IMR-90 (cell line): ENCODE measurements around the gene PI4KA. TPM values are rescaled to one million over a fixed set of nuclear protein-coding genes. Genes with fewer than 3 reads are reported as not detected.
"Not testable (repeated sequence)": the region's sequence is repeated elsewhere in the genome, so short reads cannot be mapped to it uniquely, and the experiment has no call there.

ENCODE experiments used
- ATAC-seq: fragments of 200-7000 bp; cut with Tn5 transposase; 2 replicates; pipeline ENCODE4 v1.9.1; 2020; ENCODE audit warnings: low read depth, mild to moderate bottlenecking, moderate library complexity
- BruUV-seq: library from RNA; stranded (reverse); fragments of 400-500 nt; replicated peaks from 2 replicates; lab custom pipeline; 2021; lab: Mats Ljungman, UMichigan
- CTCF ChIA-PET: fragments of 300-600 bp; formaldehyde crosslinking; extraction: SDS; loops from one replicate; lab custom pipeline; 2021; ENCODE audit warnings: antibody characterized with exemption; lab: Yijun Ruan, JAX
- POLR2A ChIA-PET: fragments of 300-600 bp; sonication (Branson Sonifier 250); formaldehyde crosslinking; loops from one replicate; lab custom pipeline; 2022; ENCODE audit warnings: antibody characterized with exemption; ENCODE audit not compliant: unreplicated experiment; lab: Charles Lee
- DNase-seq: peaks from one replicate; pipeline ENCODE4 v3.0.0; 2013
- H2AFZ ChIP-seq: replicated peaks from 2 replicates; pipeline ENCODE3; 2013; ENCODE audit warnings: low read length, mild to moderate bottlenecking; ENCODE audit not compliant: poor library complexity
- H2AK5ac ChIP-seq: 2 replicates; pipeline ENCODE4 v1.6.1; 2013; ENCODE audit warnings: low read depth, low read length, inconsistent platforms
- H2AK9ac ChIP-seq: replicated peaks from 2 replicates; pipeline ENCODE3; 2013; ENCODE audit warnings: mild to moderate bottlenecking, low read depth, low read length, moderate library complexity; ENCODE audit not compliant: poor library complexity
- H2BK120ac ChIP-seq: 2 replicates; pipeline ENCODE4 v1.6.1; 2013; ENCODE audit warnings: low read depth, low read length, inconsistent platforms
- H2BK15ac ChIP-seq: 3 replicates; pipeline ENCODE4 v1.6.1; 2013; ENCODE audit warnings: low read depth, low read length, inconsistent platforms
- H2BK20ac ChIP-seq: 2 replicates; pipeline ENCODE4 v1.6.1; 2013; ENCODE audit warnings: low read depth, mild to moderate bottlenecking, inconsistent platforms, low read length, moderate library complexity
- H2BK5ac ChIP-seq: 2 replicates; pipeline ENCODE4 v1.6.1; 2013; ENCODE audit warnings: mild to moderate bottlenecking, low read depth, low read length, inconsistent platforms; ENCODE audit not compliant: poor library complexity, severe bottlenecking
- H3K14ac ChIP-seq: replicated peaks from 2 replicates; pipeline ENCODE4 v1.6.1; 2013; ENCODE audit warnings: low read depth, low read length, inconsistent platforms
- H3K18ac ChIP-seq: 2 replicates; pipeline ENCODE4 v1.6.1; 2013; ENCODE audit warnings: low read depth, low read length, control low read depth
- H3K23ac ChIP-seq: 2 replicates; pipeline ENCODE4 v1.6.1; 2013; ENCODE audit warnings: low read depth, low read length, inconsistent platforms
- H3K27ac ChIP-seq: 2 replicates; pipeline ENCODE4 v1.5.1; 2013; ENCODE audit warnings: mild to moderate bottlenecking, control low read depth, low read length; ENCODE audit not compliant: insufficient read depth
- H3K27me3 ChIP-seq: 2 replicates; pipeline ENCODE4 v1.6.1; 2013; ENCODE audit warnings: low read length; ENCODE audit not compliant: control insufficient read depth, insufficient read depth
- H3K36me3 ChIP-seq: 2 replicates; pipeline ENCODE4 v1.6.1; 2013; ENCODE audit warnings: low read length, mixed read lengths; ENCODE audit not compliant: control insufficient read depth, insufficient read depth
- H3K4ac ChIP-seq: 2 replicates; pipeline ENCODE4 v1.6.1; 2013; ENCODE audit warnings: low read depth, low read length, inconsistent platforms
- H3K4me1 ChIP-seq: 2 replicates; pipeline ENCODE4 v1.6.1; 2013; ENCODE audit warnings: low read length, mixed read lengths; ENCODE audit not compliant: control insufficient read depth, insufficient read depth
- H3K4me2 ChIP-seq: 2 replicates; pipeline ENCODE4 v1.6.1; 2013; ENCODE audit warnings: low read depth, mild to moderate bottlenecking, control low read depth, low read length, moderate library complexity
- H3K4me3 ChIP-seq: 2 replicates; pipeline ENCODE4 v1.5.1; 2013; ENCODE audit warnings: low read depth, mild to moderate bottlenecking, control low read depth, low read length, moderate library complexity; ENCODE audit not compliant: insufficient read depth
- H3K56ac ChIP-seq: 2 replicates; pipeline ENCODE4 v1.6.1; 2013; ENCODE audit warnings: low read length, inconsistent platforms; ENCODE audit not compliant: insufficient read depth; ENCODE audit errors: extremely low read depth
- H3K79me1 ChIP-seq, 2 experiments: 2 replicates each; pipeline ENCODE4 v1.6.1; 2013; ENCODE audit warnings: low read length in 2 of 2, inconsistent platforms in 1 of 2, low read depth in 1 of 2
- H3K9ac ChIP-seq: 2 replicates; pipeline ENCODE4 v1.6.1; 2013; ENCODE audit warnings: low read depth, low read length, control low read depth
- H3K9me1 ChIP-seq: 2 replicates; pipeline ENCODE4 v1.6.1; 2013; ENCODE audit warnings: low read length, inconsistent platforms; ENCODE audit not compliant: insufficient read depth
- H3K9me3 ChIP-seq: 2 replicates; pipeline ENCODE4 v1.6.1; 2013; ENCODE audit warnings: low read length; ENCODE audit not compliant: control insufficient read depth, insufficient read depth
- H4K20me1 ChIP-seq: 2 replicates; pipeline ENCODE4 v1.6.1; 2013; ENCODE audit warnings: low read length, inconsistent platforms; ENCODE audit not compliant: insufficient read depth
- H4K5ac ChIP-seq: 2 replicates; pipeline ENCODE4 v1.6.1; 2013; ENCODE audit warnings: mild to moderate bottlenecking, low read depth, low read length, control low read depth
- H4K8ac ChIP-seq, 2 experiments: 2 replicates each; pipeline ENCODE4 v1.6.1; 2013; ENCODE audit warnings: low read depth in 2 of 2, low read length in 2 of 2, control low read depth in 1 of 2, inconsistent platforms in 1 of 2
- H4K91ac ChIP-seq: 2 replicates; pipeline ENCODE4 v1.6.1; 2013; ENCODE audit warnings: low read depth, low read length, inconsistent platforms; ENCODE audit not compliant: insufficient read depth
- WGBS, 2 experiments: methylation state at CpG; one replicate each; pipeline versions ENCODE4 v1.1.5 to v1.1.7; 2013; ENCODE audit warnings: missing lambda C conversion rate in 2 of 2; ENCODE audit not compliant: insufficient read length in 1 of 2; ENCODE audit errors: extremely low coverage in 2 of 2; 5-methylcytosine and 5-hydroxymethylcytosine counted together
- dilution Hi-C: fragments of 300-500 bp; cut with HindIII; formaldehyde crosslinking; loops from one replicate; pipeline ENCODE4 v1.14.3; 2018; ENCODE audit warnings: low sequenced_read_pairs; ENCODE audit not compliant: unreplicated experiment
- in situ Hi-C: fragments of 300-500 bp; cut with MboI; formaldehyde crosslinking; loops from 3 replicates; pipeline ENCODE4 v1.14.3; 2019; ENCODE audit warnings: low sequenced_read_pairs, inconsistent platforms, mixed read lengths
- intact Hi-C: fragments of 100-400 bp; cut with micrococcal nuclease; formaldehyde crosslinking; loops from 2 replicates; pipeline ENCODE4 v1.10.0; 2022
- polyA plus RNA-seq, 3 experiments: library from polyadenylated mRNA; depleted of rRNA; stranded (reverse); fragments of >200 nt; gene quantifications; 2 replicates each; pipeline ENCODE4 v1.2.3, GENCODE V29; 2012; ENCODE audit warnings: low replicate concordance in 1 of 3
- total RNA-seq: library from RNA; depleted of rRNA; stranded (reverse); fragments of >200 nt; gene quantifications from 2 replicates; pipeline ENCODE4 v1.2.3, GENCODE V29; 2012

Gene PI4KA
- total and polyA plus RNA-seq, 2 of the 4 experiments (the other 2 are of a cell fraction), result 16.8 to 35.5 TPM

- H3K23ac ChIP-seq, POLR2A ChIA-PET, H2BK120ac ChIP-seq, H2BK15ac ChIP-seq, in situ Hi-C loops, ATAC-seq, H3K9ac ChIP-seq, H2AK5ac ChIP-seq, H3K4me1 ChIP-seq, H3K27me3 ChIP-seq, intact Hi-C loops, CTCF ChIA-PET, H3K27ac ChIP-seq, DNase-seq, H3K4ac ChIP-seq, dilution Hi-C loops, H3K79me1 ChIP-seq, H2BK5ac ChIP-seq, H3K9me3 ChIP-seq, H3K56ac ChIP-seq, H3K18ac ChIP-seq, H4K91ac ChIP-seq, H2BK20ac ChIP-seq, H2AK9ac ChIP-seq, H3K4me2 ChIP-seq, H4K20me1 ChIP-seq, H4K8ac ChIP-seq, H3K14ac ChIP-seq, BruUV-seq, H3K4me3 ChIP-seq, H4K5ac ChIP-seq, H2AFZ ChIP-seq: not testable (repeated sequence)
- WGBS, 2 experiments, result 80% methylated on average over 1 of the region's 9 CpGs; no CpG with 5 or more reads in 1 of the 2 experiments
- Histone ChIP-seq H3K36me3 (peaks cover 20% of the 10 kb centered on the region), H3K9me1 (peaks cover 16% of the 10 kb centered on the region)
Measured at GRCh38 chr22:20769496-20769826, 89.2 kb downstream of the PI4KA start.
